ENCODE results near the gene SLC2A4. TPM values are rescaled to one million over a fixed set of nuclear protein-coding genes. Genes with fewer than 3 reads are reported as not detected.
A peak's percentile ranks its signal among the peaks of the same experiment; 100 is the strongest.

Gene SLC2A4
- polyA plus RNA-seq, 3 donors, result not detected

DNA sequence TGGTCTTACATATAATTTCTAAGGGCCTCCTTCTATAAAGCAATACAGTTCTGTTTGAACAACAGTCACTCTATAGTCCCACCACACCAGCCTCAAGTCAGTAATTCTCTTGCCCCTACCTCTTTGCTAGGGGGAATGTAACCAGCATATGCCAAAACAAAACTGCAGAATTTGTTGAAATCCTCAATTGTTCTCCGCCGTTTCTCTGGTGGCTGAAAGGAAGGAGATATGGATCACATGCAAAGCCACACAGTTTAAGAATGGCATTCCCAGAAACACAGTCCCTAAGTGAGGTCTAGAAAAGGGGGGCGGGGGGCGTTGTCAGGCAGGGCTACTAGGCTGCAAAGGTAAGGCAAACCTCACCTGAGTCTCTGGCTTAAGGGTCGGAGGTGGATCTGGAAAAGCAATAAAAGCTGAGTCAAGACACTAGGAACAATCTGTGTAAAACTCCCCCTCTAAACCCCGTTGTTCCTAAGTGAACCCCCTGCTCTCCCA lies 44.2 kb upstream of the SLC2A4 start:
- Mint-ChIP-seq H3K36me3 (peaks cover 36 to 45% of the 10 kb centered on the region in 2 donors), H3K27me3 (ENCODE audit: low read depth in 3 of 3) (peaks cover 0 to 5% (median 0%) of the 10 kb centered on the region in 3 donors), H3K4me3 (peak overlapping the region; percentile 96 to 98), H3K4me1 (peaks cover 63% of the 10 kb centered on the region), H3K9me3 (peaks cover 0 to 3% (median 0%) of the 10 kb centered on the region in 7 donors), H3K27ac (peak overlapping the region; percentile 25 to 97 (median 76))
- Histone ChIP-seq H3K4me3 (replicated peaks in 1 of 3; ENCODE audit: low read depth in 2 of 3, low read length in 3 of 3) (peak overlapping the region; percentile 65 to 100 (median 98)), H3K36me3 (replicated peaks in 1 of 2; ENCODE audit: control insufficient read depth in 1 of 2, insufficient read depth in 2 of 2, low read length in 2 of 2) (peaks cover 21 to 26% of the 10 kb centered on the region in 2 donors), H2AFZ (ENCODE audit: insufficient read depth, low read depth, low read length, poor library complexity, severe bottlenecking) (peak overlapping the region; percentile 13), H4K20me1 (ENCODE audit: insufficient read depth, low read length) (peaks cover 45% of the 10 kb centered on the region), H3K27me3 (ENCODE audit: control insufficient read depth in 2 of 2, insufficient read depth in 2 of 2, low read length in 2 of 2) (no peaks in the 10 kb centered on the region), H3K27ac (ENCODE audit: low read depth in 1 of 2, low read length in 2 of 2) (peak overlapping the region; percentile 21 to 25), H3K79me2 (ENCODE audit: insufficient read depth, low read length) (peaks cover 77% of the 10 kb centered on the region), H3K9me3 (replicated peaks in 1 of 2; ENCODE audit: control insufficient read depth in 1 of 2, insufficient read depth in 1 of 2, low read length in 2 of 2) (no peaks in the 10 kb centered on the region), H3K4me2 (replicated peaks; ENCODE audit: extremely low read depth, low read length, poor library complexity, severe bottlenecking) (peak overlapping the region; percentile 100), H3K4me1 (ENCODE audit: control insufficient read depth in 1 of 2, insufficient read depth in 2 of 2, low read length in 2 of 2) (peaks cover 64 to 71% of the 10 kb centered on the region in 2 donors), H3K9ac (ENCODE audit: insufficient read depth, low read length, poor library complexity, severe bottlenecking) (peak overlapping the region; percentile 61)
- no peak for DNase-seq
- intact Hi-C loops (cut with micrococcal nuclease), result loop anchor here (2.0 to 10.0 kb wide), 3 partner anchors 17 to 247 kb away; partner anchors contain the start of genes EIF5A (in 2 of the 2), POLR2A (in 1 of the 2) and SLC35G6 (in 1 of the 2)
- WGBS (ENCODE audit: insufficient coverage), result 33% methylated on average over 3 of the region's 6 CpGs
- TF ChIP-seq, protein P1, sequence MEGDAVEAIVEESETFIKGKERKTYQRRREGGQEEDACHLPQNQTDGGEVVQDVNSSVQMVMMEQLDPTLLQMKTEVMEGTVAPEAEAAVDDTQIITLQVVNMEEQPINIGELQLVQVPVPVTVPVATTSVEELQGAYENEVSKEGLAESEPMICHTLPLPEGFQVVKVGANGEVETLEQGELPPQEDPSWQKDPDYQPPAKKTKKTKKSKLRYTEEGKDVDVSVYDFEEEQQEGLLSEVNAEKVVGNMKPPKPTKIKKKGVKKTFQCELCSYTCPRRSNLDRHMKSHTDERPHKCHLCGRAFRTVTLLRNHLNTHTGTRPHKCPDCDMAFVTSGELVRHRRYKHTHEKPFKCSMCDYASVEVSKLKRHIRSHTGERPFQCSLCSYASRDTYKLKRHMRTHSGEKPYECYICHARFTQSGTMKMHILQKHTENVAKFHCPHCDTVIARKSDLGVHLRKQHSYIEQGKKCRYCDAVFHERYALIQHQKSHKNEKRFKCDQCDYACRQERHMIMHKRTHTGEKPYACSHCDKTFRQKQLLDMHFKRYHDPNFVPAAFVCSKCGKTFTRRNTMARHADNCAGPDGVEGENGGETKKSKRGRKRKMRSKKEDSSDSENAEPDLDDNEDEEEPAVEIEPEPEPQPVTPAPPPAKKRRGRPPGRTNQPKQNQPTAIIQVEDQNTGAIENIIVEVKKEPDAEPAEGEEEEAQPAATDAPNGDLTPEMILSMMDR (IDR thresholded peaks at IDR 0.05), result no peak

DNA sequence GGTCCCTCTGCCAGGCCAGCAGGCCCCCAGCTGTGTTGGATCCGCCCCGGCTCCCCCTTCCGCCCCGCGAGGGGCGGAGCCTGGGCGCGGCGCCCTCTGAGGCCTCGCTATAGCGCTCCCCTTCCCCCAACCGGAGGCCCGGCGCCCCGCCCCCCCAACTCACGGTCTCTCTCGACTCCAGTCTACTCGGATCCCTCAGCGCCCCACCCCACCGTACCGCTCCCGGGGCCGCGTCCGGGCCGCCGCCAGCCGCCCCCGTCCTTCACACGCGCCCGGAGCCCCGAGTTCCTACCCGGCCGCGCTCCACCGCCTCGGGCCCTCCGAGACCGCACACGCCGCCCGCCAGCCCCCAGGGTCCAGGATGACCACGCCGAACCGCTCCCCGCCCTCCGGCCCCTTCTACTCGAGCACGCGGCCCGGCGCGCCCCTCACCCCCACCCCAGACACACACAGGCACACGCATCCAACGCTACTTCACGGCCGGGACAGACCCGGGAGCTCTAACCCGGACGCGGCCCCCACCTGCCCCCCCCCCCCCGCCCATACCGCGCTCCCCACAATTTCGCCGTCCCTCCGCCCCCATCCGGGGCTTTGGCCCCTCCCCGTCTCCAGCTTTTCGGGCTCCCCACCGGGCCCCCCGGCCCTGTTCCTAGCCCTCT lies 43.6 kb upstream of the SLC2A4 start:
- 0% methylated on average over 36 of the region's 73 CpGs for WGBS (ENCODE audit: insufficient coverage)
- H3K4me1 ChIP-seq (ENCODE audit: control insufficient read depth in 1 of 2, insufficient read depth in 2 of 2, low read length in 2 of 2), result peaks cover 59 to 67% of the 10 kb centered on the region in 2 donors
- TF ChIP-seq, protein P1 (IDR thresholded peaks at IDR 0.05), result no peak
- H3K36me3 ChIP-seq (replicated peaks in 1 of 2; ENCODE audit: control insufficient read depth in 1 of 2, insufficient read depth in 2 of 2, low read length in 2 of 2), result peaks cover 21 to 26% of the 10 kb centered on the region in 2 donors
- Mint-ChIP-seq H3K9me3 (peaks cover 0 to 4% (median 0%) of the 10 kb centered on the region in 7 donors), H3K4me1 (peaks cover 60% of the 10 kb centered on the region), H3K27me3 (ENCODE audit: low read depth in 3 of 3) (peaks cover 0 to 5% (median 0%) of the 10 kb centered on the region in 3 donors), H3K27ac (peak overlapping the region; percentile 69 to 97 (median 76)), H3K36me3 (peaks cover 36 to 45% of the 10 kb centered on the region in 2 donors), H3K4me3 (peak overlapping the region; percentile 96 to 98)
- H3K27me3 ChIP-seq (ENCODE audit: control insufficient read depth in 2 of 2, insufficient read depth in 2 of 2, low read length in 2 of 2), result no peaks in the 10 kb centered on the region
- H3K9me3 ChIP-seq (replicated peaks in 1 of 2; ENCODE audit: control insufficient read depth in 1 of 2, insufficient read depth in 1 of 2, low read length in 2 of 2), result no peaks in the 10 kb centered on the region
- H3K4me2 ChIP-seq (replicated peaks; ENCODE audit: extremely low read depth, low read length, poor library complexity, severe bottlenecking), result peak overlapping the region; percentile 100
- H2AFZ ChIP-seq (ENCODE audit: insufficient read depth, low read depth, low read length, poor library complexity, severe bottlenecking), result peak overlapping the region; percentile 13
- H3K9ac ChIP-seq (ENCODE audit: insufficient read depth, low read length, poor library complexity, severe bottlenecking), result peak overlapping the region; percentile 86
- H3K4me3 ChIP-seq (replicated peaks in 1 of 3; ENCODE audit: low read depth in 2 of 3, low read length in 3 of 3), result peak overlapping the region; percentile 65 to 100 (median 98)
- peaks cover 45% of the 10 kb centered on the region for H4K20me1 ChIP-seq (ENCODE audit: insufficient read depth, low read length)
- H3K79me2 ChIP-seq (ENCODE audit: insufficient read depth, low read length), result peaks cover 74% of the 10 kb centered on the region
- peak; percentile 42 to 44 (median 43) for DNase-seq
- intact Hi-C loops (cut with micrococcal nuclease), result loop anchor here (2.0 to 10.0 kb wide), 3 partner anchors 17 to 247 kb away; partner anchors contain the start of genes EIF5A (in 2 of the 2), POLR2A (in 1 of the 2) and SLC35G6 (in 1 of the 2)
- peak overlapping the region; percentile 21 to 64 for H3K27ac ChIP-seq (ENCODE audit: low read depth in 1 of 2, low read length in 2 of 2)
